ENCODE results near the gene MT2A.

Gene MT2A

DNA sequence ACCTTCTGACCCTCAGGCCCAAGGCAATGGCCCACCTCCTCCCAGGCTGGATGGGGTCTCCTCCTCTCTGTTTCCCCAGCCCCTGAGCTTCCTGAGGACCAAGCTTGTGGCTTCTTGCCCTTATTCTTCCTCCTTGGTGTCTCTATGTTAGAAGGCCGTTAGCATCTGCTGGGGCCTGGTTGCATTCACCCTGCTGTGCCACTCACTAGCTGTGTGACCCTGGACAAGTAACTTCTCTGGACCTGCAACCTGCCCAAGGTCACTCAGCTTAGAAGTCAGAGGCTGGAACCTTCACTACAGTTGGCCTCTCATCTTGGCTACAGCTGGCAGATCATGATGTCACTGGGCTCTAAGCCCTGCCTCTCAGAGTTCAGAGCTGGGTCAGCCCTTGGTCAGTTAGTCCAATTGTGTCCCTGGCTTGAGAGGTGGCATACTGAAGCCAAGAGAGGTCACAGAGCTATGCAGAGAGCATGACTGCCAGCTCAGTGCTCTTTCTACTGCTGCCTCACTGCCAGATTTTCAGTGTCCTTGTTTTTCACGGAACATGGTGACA lies 3.0 kb downstream of the MT2A start:
- Histone ChIP-seq H3K27ac (ENCODE audit: low read depth, low read length) (no peak overlapping the region), H3K79me2 (ENCODE audit: control insufficient read depth, insufficient read depth, low read length) (no peaks in the 10 kb centered on the region), H3K4me1 (ENCODE audit: control insufficient read depth, low read depth, low read length) (peaks cover 9% of the 10 kb centered on the region), H3K4ac (ENCODE audit: low read depth, low read length) (no peak overlapping the region), H2AK5ac (ENCODE audit: low read length) (no peak overlapping the region), H3K27me3 (ENCODE audit: insufficient read depth, low read length, poor library complexity) (peaks cover 9% of the 10 kb centered on the region), H4K5ac (ENCODE audit: low read length) (no peak overlapping the region), H3K4me2 (ENCODE audit: low read length) (no peak overlapping the region), H2BK5ac (ENCODE audit: low read length) (no peak overlapping the region), H4K8ac (ENCODE audit: low read depth, low read length) (no peak overlapping the region), H3K9ac (ENCODE audit: low read length) (no peak overlapping the region), H2BK120ac (ENCODE audit: low read depth, low read length) (no peak overlapping the region), H2BK15ac (replicated peaks; ENCODE audit: low read depth) (no peak overlapping the region), H3K79me1 (ENCODE audit: low read length) (no peaks in the 10 kb centered on the region), H3K36me3 (ENCODE audit: control insufficient read depth, insufficient read depth, low read length) (no peaks in the 10 kb centered on the region), H3K18ac (ENCODE audit: low read length) (no peak overlapping the region), H3K23ac (ENCODE audit: low read length) (no peak overlapping the region), H3K56ac (ENCODE audit: low read length) (no peak overlapping the region), H3K4me3 (ENCODE audit: low read length) (no peak overlapping the region)
- DNase-seq: no peak
- no CpG with 5 or more reads among the region's 2 CpGs for WGBS (ENCODE audit: extremely low coverage, insufficient coverage, low lambda C conversion rate)

DNA sequence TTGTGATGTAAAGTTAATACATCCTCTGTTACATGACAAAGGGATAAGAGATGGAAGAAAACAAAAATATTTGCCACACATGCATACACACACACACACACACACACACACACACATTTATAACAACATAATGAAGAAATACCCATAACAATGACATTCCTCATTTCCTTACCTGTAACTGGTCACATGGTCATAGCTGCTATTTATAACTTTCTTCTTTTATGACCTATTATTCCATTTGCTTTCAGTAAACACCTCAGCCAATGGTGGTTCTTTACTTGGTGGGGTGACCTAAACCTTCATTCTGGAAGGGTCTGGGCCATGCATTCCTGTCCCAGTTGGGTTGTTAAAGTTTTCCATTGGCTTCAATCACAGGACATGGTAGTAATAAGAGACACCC lies 5.3 kb downstream of the MT2A start:
- H3K9ac ChIP-seq (ENCODE audit: low read length): no peak overlapping the region
- H3K27me3 ChIP-seq (ENCODE audit: insufficient read depth, low read length, poor library complexity): peaks cover 29% of the 10 kb centered on the region
- H3K23ac ChIP-seq (ENCODE audit: low read length): no peak overlapping the region
- H3K56ac ChIP-seq (ENCODE audit: low read length): no peak overlapping the region
- no peak overlapping the region for H2BK120ac ChIP-seq (ENCODE audit: low read depth, low read length)
- H4K5ac ChIP-seq (ENCODE audit: low read length): no peak overlapping the region
- no peak overlapping the region for H3K4ac ChIP-seq (ENCODE audit: low read depth, low read length)
- H3K36me3 ChIP-seq (ENCODE audit: control insufficient read depth, insufficient read depth, low read length): no peaks in the 10 kb centered on the region
- no peak overlapping the region for H2BK15ac ChIP-seq (replicated peaks; ENCODE audit: low read depth)
- H3K27ac ChIP-seq (ENCODE audit: low read depth, low read length): no peak overlapping the region
- H2BK5ac ChIP-seq (ENCODE audit: low read length): no peak overlapping the region
- peaks cover 1% of the 10 kb centered on the region for H3K4me1 ChIP-seq (ENCODE audit: control insufficient read depth, low read depth, low read length)
- H2AK5ac ChIP-seq (ENCODE audit: low read length): no peak overlapping the region
- no peak overlapping the region for H3K4me2 ChIP-seq (ENCODE audit: low read length)
- no peak for DNase-seq
- no peak overlapping the region for H4K8ac ChIP-seq (ENCODE audit: low read depth, low read length)
- no peak overlapping the region for H3K18ac ChIP-seq (ENCODE audit: low read length)
- no peak overlapping the region for H3K4me3 ChIP-seq (ENCODE audit: low read length)
- H3K79me1 ChIP-seq (ENCODE audit: low read length): no peaks in the 10 kb centered on the region
- no peaks in the 10 kb centered on the region for H3K79me2 ChIP-seq (ENCODE audit: control insufficient read depth, insufficient read depth, low read length)

DNA sequence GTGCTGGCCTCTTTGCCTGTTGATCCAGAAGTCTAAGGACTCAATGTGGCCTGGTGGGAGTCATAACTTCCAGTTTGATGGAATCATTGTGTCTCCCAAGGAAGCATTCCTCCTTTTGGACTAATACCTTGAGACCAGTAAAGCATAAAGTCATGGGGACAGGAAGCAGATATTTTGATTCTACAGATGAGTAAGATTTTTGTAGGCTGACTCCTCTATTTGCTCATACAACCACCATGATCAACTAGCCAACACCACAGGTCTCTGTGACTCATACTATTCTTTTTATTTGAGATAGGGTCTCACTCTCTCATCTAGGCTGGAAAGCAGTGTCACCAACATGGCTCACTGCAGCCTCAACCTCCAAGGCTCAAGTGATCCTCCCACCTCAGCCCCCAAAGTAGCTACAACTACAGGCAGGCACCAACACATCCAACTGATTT lies 6.2 kb downstream of the MT2A start:
- Histone ChIP-seq H3K9ac (ENCODE audit: low read length) (no peak overlapping the region), H2BK5ac (ENCODE audit: low read length) (no peak overlapping the region), H2BK15ac (replicated peaks; ENCODE audit: low read depth) (no peak overlapping the region), H3K79me2 (ENCODE audit: control insufficient read depth, insufficient read depth, low read length) (no peaks in the 10 kb centered on the region), H3K4ac (ENCODE audit: low read depth, low read length) (no peak overlapping the region), H3K79me1 (ENCODE audit: low read length) (no peaks in the 10 kb centered on the region), H3K23ac (ENCODE audit: low read length) (no peak overlapping the region), H3K4me1 (ENCODE audit: control insufficient read depth, low read depth, low read length) (peaks cover 1% of the 10 kb centered on the region), H3K18ac (ENCODE audit: low read length) (no peak overlapping the region), H3K4me2 (ENCODE audit: low read length) (no peak overlapping the region), H4K8ac (ENCODE audit: low read depth, low read length) (no peak overlapping the region), H2BK120ac (ENCODE audit: low read depth, low read length) (no peak overlapping the region), H2AK5ac (ENCODE audit: low read length) (no peak overlapping the region), H3K4me3 (ENCODE audit: low read length) (no peak overlapping the region), H4K5ac (ENCODE audit: low read length) (no peak overlapping the region), H3K27me3 (ENCODE audit: insufficient read depth, low read length, poor library complexity) (peaks cover 38% of the 10 kb centered on the region), H3K36me3 (ENCODE audit: control insufficient read depth, insufficient read depth, low read length) (no peaks in the 10 kb centered on the region), H3K56ac (ENCODE audit: low read length) (no peak overlapping the region), H3K27ac (ENCODE audit: low read depth, low read length) (no peak overlapping the region)
- DNase-seq: no peak

DNA sequence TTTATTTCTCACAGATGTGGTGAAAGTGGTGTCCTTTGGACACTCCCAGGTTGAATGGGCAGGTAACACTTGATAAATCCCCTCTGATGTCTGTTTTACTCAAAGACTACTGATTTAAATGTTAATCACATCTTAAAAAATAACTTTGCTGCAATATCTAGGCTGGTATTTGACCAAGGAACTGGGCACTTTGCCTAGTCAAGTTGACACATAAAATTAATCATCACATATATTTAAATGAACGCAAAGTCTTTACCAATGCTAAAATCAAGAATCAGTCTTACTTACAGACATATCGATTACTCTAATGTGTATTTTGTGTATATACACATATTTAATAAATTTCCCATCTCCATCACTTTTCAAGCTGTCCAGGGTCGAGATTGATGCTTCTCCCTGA lies 7.0 kb downstream of the MT2A start:
- peaks cover 40% of the 10 kb centered on the region for H3K27me3 ChIP-seq (ENCODE audit: insufficient read depth, low read length, poor library complexity)
- H3K4me3 ChIP-seq (ENCODE audit: low read length): no peak overlapping the region
- no peaks in the 10 kb centered on the region for H3K36me3 ChIP-seq (ENCODE audit: control insufficient read depth, insufficient read depth, low read length)
- no peak overlapping the region for H3K18ac ChIP-seq (ENCODE audit: low read length)
- no peak overlapping the region for H4K8ac ChIP-seq (ENCODE audit: low read depth, low read length)
- H3K23ac ChIP-seq (ENCODE audit: low read length): no peak overlapping the region
- no peak overlapping the region for H3K4me2 ChIP-seq (ENCODE audit: low read length)
- no peak overlapping the region for H2BK15ac ChIP-seq (replicated peaks; ENCODE audit: low read depth)
- no peak overlapping the region for H3K27ac ChIP-seq (ENCODE audit: low read depth, low read length)
- H3K56ac ChIP-seq (ENCODE audit: low read length): no peak overlapping the region
- no peak overlapping the region for H3K9ac ChIP-seq (ENCODE audit: low read length)
- no peak overlapping the region for H2BK5ac ChIP-seq (ENCODE audit: low read length)
- H4K5ac ChIP-seq (ENCODE audit: low read length): no peak overlapping the region
- no peak overlapping the region for H2BK120ac ChIP-seq (ENCODE audit: low read depth, low read length)
- WGBS (ENCODE audit: extremely low coverage, insufficient coverage, low lambda C conversion rate): no CpG with 5 or more reads among the region's 3 CpGs
- no peak overlapping the region for H3K4ac ChIP-seq (ENCODE audit: low read depth, low read length)
- no peak overlapping the region for H2AK5ac ChIP-seq (ENCODE audit: low read length)
- no peak for DNase-seq
- no peaks in the 10 kb centered on the region for H3K79me2 ChIP-seq (ENCODE audit: control insufficient read depth, insufficient read depth, low read length)
- no peaks in the 10 kb centered on the region for H3K4me1 ChIP-seq (ENCODE audit: control insufficient read depth, low read depth, low read length)
- H3K79me1 ChIP-seq (ENCODE audit: low read length): no peaks in the 10 kb centered on the region

DNA sequence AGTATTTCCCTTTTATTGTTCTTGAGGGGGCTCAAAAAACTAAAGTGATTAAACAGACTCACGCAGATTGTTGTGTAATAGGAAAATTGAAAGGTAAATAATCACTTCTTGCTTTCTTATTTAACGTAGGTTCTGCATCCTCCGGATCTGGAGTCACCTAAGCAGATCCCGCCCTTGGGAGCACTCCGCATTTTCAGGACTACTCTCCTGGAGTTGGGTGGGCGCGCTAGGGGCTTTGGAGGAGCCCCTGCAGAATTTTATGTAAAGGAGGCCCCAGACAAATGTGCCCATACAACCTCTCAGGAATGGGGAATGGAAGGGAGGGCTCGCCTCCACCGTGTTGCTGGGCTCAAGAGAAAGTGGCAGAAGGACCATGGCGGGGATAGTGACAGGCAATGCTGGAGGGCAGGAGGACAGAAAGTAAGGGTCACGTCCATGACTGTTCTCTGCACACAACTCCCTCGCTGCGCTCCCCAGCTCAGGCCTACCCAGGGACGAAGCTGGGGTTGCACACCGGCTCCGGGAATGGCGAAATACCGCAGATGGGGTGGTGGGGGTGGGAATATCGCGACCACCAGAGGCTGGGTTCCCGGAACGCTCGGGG lies 8.3 kb downstream of the MT2A start:
- DNase-seq: no peak
- Histone ChIP-seq H3K27ac (ENCODE audit: low read depth, low read length) (no peak overlapping the region), H3K27me3 (ENCODE audit: insufficient read depth, low read length, poor library complexity) (peaks cover 34% of the 10 kb centered on the region), H3K23ac (ENCODE audit: low read length) (no peak overlapping the region), H3K79me2 (ENCODE audit: control insufficient read depth, insufficient read depth, low read length) (no peaks in the 10 kb centered on the region), H4K8ac (ENCODE audit: low read depth, low read length) (no peak overlapping the region), H2BK5ac (ENCODE audit: low read length) (no peak overlapping the region), H3K4me1 (ENCODE audit: control insufficient read depth, low read depth, low read length) (peaks cover 2% of the 10 kb centered on the region), H4K5ac (ENCODE audit: low read length) (no peak overlapping the region), H3K4ac (ENCODE audit: low read depth, low read length) (no peak overlapping the region), H3K56ac (ENCODE audit: low read length) (peak overlapping the region; percentile 58), H2BK120ac (ENCODE audit: low read depth, low read length) (no peak overlapping the region), H3K18ac (ENCODE audit: low read length) (no peak overlapping the region), H3K4me3 (ENCODE audit: low read length) (no peak overlapping the region), H3K9ac (ENCODE audit: low read length) (peak overlapping the region; percentile 6), H2BK15ac (replicated peaks; ENCODE audit: low read depth) (no peak overlapping the region), H3K4me2 (ENCODE audit: low read length) (peak overlapping the region; percentile 15), H3K79me1 (ENCODE audit: low read length) (no peaks in the 10 kb centered on the region), H2AK5ac (ENCODE audit: low read length) (no peak overlapping the region), H3K36me3 (ENCODE audit: control insufficient read depth, insufficient read depth, low read length) (no peaks in the 10 kb centered on the region)
- no CpG with 5 or more reads among the region's 23 CpGs for WGBS (ENCODE audit: extremely low coverage, insufficient coverage, low lambda C conversion rate)
